Measurements from ENCODE around the gene SLC18A2.

SLC18A2 gene

DNA sequence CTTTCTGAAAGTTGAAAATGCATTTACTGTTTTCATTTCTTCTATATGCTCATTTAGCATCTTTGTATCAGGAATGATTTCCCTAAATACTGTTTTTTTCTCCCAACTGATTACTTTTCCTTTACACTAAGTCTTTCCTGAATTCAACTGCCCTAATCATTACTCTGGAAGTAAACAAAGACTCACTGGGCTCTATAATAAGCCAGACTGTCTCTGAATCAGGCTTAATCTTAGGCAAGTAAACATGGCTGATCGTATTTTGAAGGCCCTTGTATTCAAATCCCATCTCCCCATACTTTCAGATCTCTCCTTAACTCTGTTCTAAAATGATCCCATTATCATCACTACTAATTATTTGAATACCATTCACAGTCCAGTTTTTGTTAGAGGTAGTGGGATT is 72.7 kb downstream of the SLC18A2 start:
- DNase-seq (ENCODE audit: low read depth in 3 of 3), result no peak

DNA sequence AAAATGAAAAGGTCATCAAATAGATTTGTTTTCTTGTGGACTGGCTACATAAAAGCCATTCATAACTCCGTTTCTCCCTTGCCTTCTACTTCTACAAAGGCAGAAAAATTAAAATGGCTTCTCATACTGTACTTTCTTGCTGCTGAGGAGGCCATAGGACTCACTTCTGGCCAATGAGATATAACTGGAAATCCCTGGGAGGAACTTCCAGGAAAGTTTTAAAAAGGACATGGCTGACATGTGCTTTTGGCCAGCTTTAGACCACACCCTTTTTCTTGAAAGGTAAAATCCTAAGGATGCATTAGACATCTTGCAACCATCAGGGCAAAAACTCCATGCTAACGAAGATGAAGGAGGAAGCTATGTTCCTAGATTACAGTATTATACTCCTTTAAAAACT is 75.8 kb downstream of the SLC18A2 start:
- DNase-seq (ENCODE audit: low read depth in 3 of 3), result no peak

GRCh38 chr10:117318909-117319308 is 78.0 kb downstream of the SLC18A2 start:
- DNase-seq (ENCODE audit: low read depth in 3 of 3), result no peak

DNA sequence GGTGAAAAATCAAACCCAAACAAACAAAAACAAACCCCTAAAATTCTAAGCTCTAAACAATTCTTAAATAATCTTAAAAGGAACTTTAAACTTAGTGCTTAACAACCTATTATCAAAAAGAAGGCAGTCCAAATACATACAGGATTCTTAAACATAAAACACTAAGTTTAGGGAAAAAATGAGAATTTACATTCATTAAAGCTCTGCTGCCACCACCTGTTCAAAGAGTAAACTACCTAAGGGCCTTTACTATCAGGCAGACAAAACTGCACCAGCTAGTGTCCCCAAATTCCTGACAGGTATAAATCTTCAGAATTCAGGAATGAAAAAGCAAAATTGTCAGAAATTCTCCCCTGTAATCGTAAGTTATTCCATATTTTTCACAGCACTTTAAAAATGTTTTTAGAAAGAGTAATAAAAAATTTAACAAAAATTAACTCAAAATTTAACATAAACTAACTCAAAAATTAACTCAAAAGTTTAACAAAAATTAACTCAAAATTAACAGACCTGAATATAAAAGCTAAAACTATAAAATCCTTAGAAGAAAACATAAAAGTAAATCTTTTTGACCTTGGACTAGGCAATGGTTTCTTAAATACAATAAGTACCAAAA is 79.2 kb downstream of the SLC18A2 start:
- DNase-seq (ENCODE audit: low read depth in 3 of 3), result no peak

DNA sequence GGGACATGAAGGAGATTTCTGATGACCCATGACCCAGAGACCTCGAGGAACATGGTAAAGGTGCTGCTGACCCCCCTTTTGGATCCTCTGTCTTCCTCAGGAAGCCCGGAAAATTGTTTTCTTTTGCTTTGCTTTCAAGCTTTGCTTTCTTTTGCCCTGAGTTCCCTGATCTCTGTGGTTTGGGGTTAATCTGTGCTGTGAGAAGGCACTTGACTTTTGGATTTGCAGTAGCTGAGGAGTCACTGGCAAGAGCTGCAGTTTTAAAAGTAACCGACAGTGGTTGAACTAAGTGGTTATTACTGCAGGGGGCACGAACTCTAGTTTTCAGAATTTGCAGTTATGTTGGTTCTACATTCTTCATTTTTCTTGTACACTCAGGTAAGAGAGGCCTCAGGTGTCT is 81.3 kb downstream of the SLC18A2 start:
- no peak for DNase-seq (ENCODE audit: low read depth in 3 of 3)

- DNase-seq (ENCODE audit: low read depth in 3 of 3), result no peak
Observed at GRCh38 chr10:117324367-117324766, 83.5 kb downstream of the SLC18A2 start.

DNA sequence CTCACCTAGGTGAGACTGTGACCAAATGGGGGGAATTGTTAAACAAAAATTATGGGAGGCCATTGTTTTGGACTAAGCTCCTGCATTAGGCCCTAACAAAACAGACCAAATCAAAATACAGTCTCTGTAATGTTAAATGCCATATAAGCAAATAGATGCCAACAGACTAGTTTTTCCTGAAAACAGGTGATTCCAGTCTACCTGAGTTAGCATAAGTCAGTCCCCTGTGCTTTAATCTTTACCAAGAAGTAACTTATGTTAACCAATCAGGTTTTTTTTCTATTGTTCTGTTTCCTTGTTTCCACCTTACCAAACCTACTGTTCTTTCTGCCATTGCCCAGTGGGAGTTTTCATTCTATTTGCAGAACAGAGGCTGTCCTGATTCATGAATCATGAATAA is 86.3 kb downstream of the SLC18A2 start:
- DNase-seq (ENCODE audit: low read depth in 3 of 3), result no peak

All from stimulated activated CD4-positive, alpha-beta T cell treated with anti-CD3 and anti-CD28 coated beads, TNF-alpha, amount 100 ng/mL, for 48 hours (primary cell).